Neural progenitor cell (in vitro differentiated cells): ENCODE data around the gene AKT1. TPM values are rescaled to one million over a fixed set of nuclear protein-coding genes. Genes with fewer than 3 reads are reported as not detected.

ENCODE experiments used
- DNase-seq: peaks from one replicate; pipeline ENCODE4 v3.0.0-alpha.2; 2016; ENCODE audit warnings: low spot score
- H2AFZ ChIP-seq: fragments of 200-600 bp; sonication (generic); replicated peaks from 2 replicates; pipeline ENCODE4 v1.6.1; 2016; ENCODE audit warnings: antibody characterized with exemption
- H3F3A ChIP-seq: fragments of 200-600 bp; sonication (generic); 2 replicates; pipeline ENCODE4 v1.6.1; 2016; ENCODE audit warnings: antibody characterized with exemption, low read depth
- H3K27ac ChIP-seq: fragments of 200-600 bp; sonication (generic); 2 replicates; pipeline ENCODE4 v1.5.1; 2016; ENCODE audit warnings: mild to moderate bottlenecking
- H3K27me3 ChIP-seq: fragments of 200-600 bp; sonication (generic); 2 replicates; pipeline ENCODE4 v1.6.1; 2016; ENCODE audit warnings: mild to moderate bottlenecking, moderate library complexity
- H3K36me3 ChIP-seq: fragments of 200-600 bp; sonication (generic); 2 replicates; pipeline ENCODE4 v1.5.1; 2016
- H3K4me1 ChIP-seq: fragments of 200-600 bp; sonication (generic); 2 replicates; pipeline ENCODE4 v1.6.1; 2016; ENCODE audit warnings: mixed run types
- H3K4me2 ChIP-seq: fragments of 200-600 bp; sonication (generic); 2 replicates; pipeline ENCODE4 v1.6.1; 2016
- H3K4me3 ChIP-seq: fragments of 200-600 bp; sonication (generic); 2 replicates; pipeline ENCODE4 v1.5.1; 2016
- H3K79me2 ChIP-seq: fragments of 200-600 bp; sonication (generic); 2 replicates; pipeline ENCODE4 v1.6.1; 2016; ENCODE audit warnings: low read depth
- H3K9ac ChIP-seq: fragments of 200-600 bp; sonication (generic); 2 replicates; pipeline ENCODE4 v1.6.1; 2016
- H3K9me3 ChIP-seq: fragments of 200-600 bp; sonication (generic); 2 replicates; pipeline ENCODE4 v1.5.1; 2016; ENCODE audit warnings: low read depth
- H4K20me1 ChIP-seq: fragments of 200-600 bp; sonication (generic); 2 replicates; pipeline ENCODE4 v1.6.1; 2016; ENCODE audit warnings: low read depth
- H3K27ac Mint-ChIP-seq: 3 replicates; pipeline ENCODE4 v1.8.0; 2021; ENCODE audit warnings: mixed read lengths
- H3K27me3 Mint-ChIP-seq: 2 replicates; pipeline ENCODE4 v1.8.0; 2022; ENCODE audit warnings: low read depth, mild to moderate bottlenecking, inconsistent platforms, moderate library complexity, mixed read lengths; ENCODE audit not compliant: insufficient read depth
- H3K36me3 Mint-ChIP-seq: 3 replicates; pipeline ENCODE4 v1.8.0; 2021; ENCODE audit warnings: mixed read lengths
- H3K4me1 Mint-ChIP-seq: 3 replicates; pipeline ENCODE4 v1.8.0; 2021; ENCODE audit warnings: mixed read lengths
- H3K4me3 Mint-ChIP-seq: 3 replicates; pipeline ENCODE4 v1.8.0; 2021; ENCODE audit warnings: mild to moderate bottlenecking, moderate library complexity, mixed read lengths
- H3K9me3 Mint-ChIP-seq: 3 replicates; pipeline ENCODE4 v1.8.0; 2020; ENCODE audit warnings: mixed read lengths
- EZH2 ChIP-seq: fragments of 200-600 bp; sonication (generic); IDR thresholded peaks from 2 replicates; pipeline ENCODE4 v1.6.1; 2017; ENCODE audit warnings: antibody characterized with exemption, mild to moderate bottlenecking, moderate library complexity
- EZH2phosphoT487 ChIP-seq: fragments of 200-600 bp; sonication (generic); IDR thresholded peaks from 2 replicates; pipeline ENCODE4 v1.6.1; 2017; ENCODE audit warnings: antibody characterized with exemption
- total RNA-seq: library from RNA; depleted of rRNA; stranded (reverse); fragments of >200 nt; gene quantifications from 2 replicates; pipeline ENCODE4 v1.2.3, GENCODE V29; 2015; ENCODE audit warnings: low replicate concordance
- TF ChIP-seq, protein P1 (sequence below): fragments of 200-600 bp; sonication (generic); IDR thresholded peaks from 2 replicates; pipeline ENCODE4 v1.5.1; 2017; ENCODE audit warnings: antibody characterized with exemption, mild to moderate bottlenecking

The AKT1 gene
- total RNA-seq, 1 donor from 2014 or later = 67.2 TPM

DNA sequence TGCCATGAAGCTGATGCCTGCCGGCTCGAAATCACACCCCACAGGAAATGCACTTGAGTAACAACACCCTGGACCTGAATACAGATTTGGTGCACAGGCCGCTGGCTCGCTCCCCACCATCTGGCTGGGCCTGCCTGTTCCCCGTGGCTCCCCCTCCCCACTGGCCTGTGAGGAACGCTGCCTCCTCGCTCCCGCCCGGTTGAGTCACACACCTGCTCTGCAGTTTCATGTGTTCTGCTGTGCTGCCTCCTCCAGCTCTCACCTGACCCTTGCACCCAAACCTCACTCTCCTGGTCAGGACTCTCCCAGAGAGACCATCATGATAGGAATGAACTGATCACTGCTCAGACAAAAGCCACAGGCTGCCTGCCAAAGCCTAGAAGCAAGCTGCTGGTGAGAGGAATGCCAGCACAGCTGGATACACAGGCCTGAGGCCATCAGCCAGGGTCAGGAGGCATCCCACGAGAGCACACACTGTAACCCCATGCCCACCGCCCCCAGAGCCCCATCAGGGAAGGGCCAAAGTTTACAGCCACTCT is 46.4 kb downstream of the AKT1 start:
- TF ChIP-seq EZH2 (no peak), EZH2phosphoT487 (no peak)
- TF ChIP-seq, protein P1, sequence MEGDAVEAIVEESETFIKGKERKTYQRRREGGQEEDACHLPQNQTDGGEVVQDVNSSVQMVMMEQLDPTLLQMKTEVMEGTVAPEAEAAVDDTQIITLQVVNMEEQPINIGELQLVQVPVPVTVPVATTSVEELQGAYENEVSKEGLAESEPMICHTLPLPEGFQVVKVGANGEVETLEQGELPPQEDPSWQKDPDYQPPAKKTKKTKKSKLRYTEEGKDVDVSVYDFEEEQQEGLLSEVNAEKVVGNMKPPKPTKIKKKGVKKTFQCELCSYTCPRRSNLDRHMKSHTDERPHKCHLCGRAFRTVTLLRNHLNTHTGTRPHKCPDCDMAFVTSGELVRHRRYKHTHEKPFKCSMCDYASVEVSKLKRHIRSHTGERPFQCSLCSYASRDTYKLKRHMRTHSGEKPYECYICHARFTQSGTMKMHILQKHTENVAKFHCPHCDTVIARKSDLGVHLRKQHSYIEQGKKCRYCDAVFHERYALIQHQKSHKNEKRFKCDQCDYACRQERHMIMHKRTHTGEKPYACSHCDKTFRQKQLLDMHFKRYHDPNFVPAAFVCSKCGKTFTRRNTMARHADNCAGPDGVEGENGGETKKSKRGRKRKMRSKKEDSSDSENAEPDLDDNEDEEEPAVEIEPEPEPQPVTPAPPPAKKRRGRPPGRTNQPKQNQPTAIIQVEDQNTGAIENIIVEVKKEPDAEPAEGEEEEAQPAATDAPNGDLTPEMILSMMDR = no peak
- peak overlapping the region; percentile 70 for H3K27ac Mint-ChIP-seq
- H4K20me1 ChIP-seq = peaks cover 11% of the 10 kb centered on the region

DNA sequence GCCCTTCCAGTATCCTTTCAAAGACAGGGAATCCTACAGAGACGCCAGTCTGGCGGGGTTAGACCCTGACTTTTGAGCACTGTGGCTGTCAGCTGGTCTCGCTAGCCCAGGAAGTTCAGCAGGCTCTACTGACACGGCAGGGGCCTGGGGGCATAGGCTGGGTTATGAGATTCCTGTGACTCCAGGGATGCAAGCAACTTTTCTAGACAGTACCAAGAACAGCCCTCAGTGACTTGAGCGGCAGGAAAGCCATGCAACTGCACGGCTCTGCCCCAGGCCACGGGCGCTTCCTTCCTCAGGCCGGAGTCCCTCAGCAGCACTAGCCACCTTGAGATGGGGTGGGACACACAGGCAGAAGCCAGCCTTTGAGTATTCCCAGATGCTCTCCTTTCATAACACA is 47.7 kb downstream of the AKT1 start:
- H3K79me2 ChIP-seq = no peaks in the 10 kb centered on the region

More for the DNA sequence above, 46.4 kb downstream of the AKT1 start:
- H3K4me1 Mint-ChIP-seq = peaks cover 37% of the 10 kb centered on the region
- peaks cover 21% of the 10 kb centered on the region for H3F3A ChIP-seq
- no peak overlapping the region for H2AFZ ChIP-seq
- H3K36me3 Mint-ChIP-seq = peaks cover 4% of the 10 kb centered on the region
- H3K4me2 ChIP-seq = no peak overlapping the region
- no peaks in the 10 kb centered on the region for H3K36me3 ChIP-seq
- peaks cover 9% of the 10 kb centered on the region for H3K9me3 Mint-ChIP-seq
- H3K4me3 Mint-ChIP-seq = no peak overlapping the region
- no peak overlapping the region for H3K27ac ChIP-seq
- no peak overlapping the region for H3K9ac ChIP-seq
- H3K4me1 ChIP-seq = peaks cover 11% of the 10 kb centered on the region
- H3K27me3 ChIP-seq = no peaks in the 10 kb centered on the region
- H3K9me3 ChIP-seq = no peaks in the 10 kb centered on the region
- H3K79me2 ChIP-seq = peaks cover 12% of the 10 kb centered on the region
- no peak overlapping the region for H3K4me3 ChIP-seq
- peak; percentile 42 for DNase-seq
- H3K27me3 Mint-ChIP-seq = peaks cover 8% of the 10 kb centered on the region

GRCh38 chr14:104746934-104747481 is 48.5 kb downstream of the AKT1 start:
- no peak overlapping the region for H3K4me2 ChIP-seq
- H3K27me3 ChIP-seq = no peaks in the 10 kb centered on the region
- Mint-ChIP-seq H3K4me1 (peaks cover 40% of the 10 kb centered on the region), H3K36me3 (peaks cover 7% of the 10 kb centered on the region), H3K4me3 (no peak overlapping the region), H3K27me3 (peaks cover 8% of the 10 kb centered on the region), H3K27ac (no peak overlapping the region), H3K9me3 (peaks cover 7% of the 10 kb centered on the region)
- no peak for DNase-seq
- no peak overlapping the region for H3K27ac ChIP-seq
- no peak overlapping the region for H3K4me3 ChIP-seq
- H3K79me2 ChIP-seq = no peaks in the 10 kb centered on the region
- no peaks in the 10 kb centered on the region for H3K36me3 ChIP-seq
- H3K9me3 ChIP-seq = no peaks in the 10 kb centered on the region
- H4K20me1 ChIP-seq = no peaks in the 10 kb centered on the region
- H3K9ac ChIP-seq = no peak overlapping the region
- H2AFZ ChIP-seq = no peak overlapping the region
- H3K4me1 ChIP-seq = peaks cover 5% of the 10 kb centered on the region
- TF ChIP-seq EZH2 (no peak), EZH2phosphoT487 (no peak)
- TF ChIP-seq, protein P1 = no peak
- H3F3A ChIP-seq = peaks cover 17% of the 10 kb centered on the region

More for the DNA sequence above, 47.7 kb downstream of the AKT1 start:
- Histone ChIP-seq H3K27ac (no peak overlapping the region), H3K9ac (no peak overlapping the region), H3K4me3 (no peak overlapping the region), H4K20me1 (no peaks in the 10 kb centered on the region), H3K27me3 (no peaks in the 10 kb centered on the region), H3K4me2 (peak overlapping the region; percentile 10), H3K9me3 (no peaks in the 10 kb centered on the region), H3F3A (peaks cover 21% of the 10 kb centered on the region), H3K4me1 (peaks cover 8% of the 10 kb centered on the region), H2AFZ (no peak overlapping the region), H3K36me3 (no peaks in the 10 kb centered on the region)
- Mint-ChIP-seq H3K27ac (no peak overlapping the region), H3K4me1 (peaks cover 41% of the 10 kb centered on the region), H3K36me3 (peaks cover 7% of the 10 kb centered on the region), H3K4me3 (no peak overlapping the region), H3K27me3 (peaks cover 10% of the 10 kb centered on the region), H3K9me3 (peaks cover 9% of the 10 kb centered on the region)
- DNase-seq = no peak
- TF ChIP-seq, protein P1 = no peak
- TF ChIP-seq EZH2phosphoT487 = no peak
- no peak for TF ChIP-seq EZH2
